GM21515 (cell line): ENCODE data around the gene CATSPER1.

Experiments used
- ATAC-seq: cut with Tn5 transposase; IDR thresholded peaks from one replicate; pipeline ENCODE4 v1.9.1; 2021; ENCODE audit not compliant: unreplicated experiment

Gene CATSPER1

DNA sequence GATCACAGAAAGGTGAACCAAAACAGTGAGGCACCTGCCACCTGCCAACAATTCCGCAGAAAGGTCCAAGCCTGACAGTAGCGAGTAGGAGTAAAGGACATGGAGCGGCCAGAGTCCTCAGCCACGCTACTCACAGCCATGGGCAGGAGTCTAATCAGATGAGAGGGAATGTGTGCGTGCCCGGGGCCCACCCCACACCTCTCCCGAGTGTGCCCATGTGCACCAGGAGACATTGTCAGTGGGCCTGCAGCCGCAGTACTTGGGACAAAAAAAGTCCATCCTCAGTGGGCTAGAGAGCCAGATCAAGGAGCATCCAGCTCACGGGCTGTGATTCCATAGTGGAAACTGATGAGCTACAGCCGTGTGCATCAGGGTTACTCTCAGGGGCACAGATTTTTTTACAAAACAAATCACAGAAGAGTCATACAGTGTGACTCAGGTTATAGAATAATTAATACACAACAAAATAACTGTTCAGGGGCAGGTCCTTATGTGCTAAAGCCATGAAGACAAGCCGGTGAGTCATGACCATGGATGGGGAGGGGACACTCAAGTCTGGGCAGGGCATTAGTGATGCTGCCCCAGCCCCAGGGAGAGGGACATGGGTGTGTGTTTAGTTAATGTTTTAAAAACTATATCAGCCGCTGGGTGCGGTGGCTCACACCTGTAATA is 52.7 kb downstream of the CATSPER1 start:
- ATAC-seq = no peak

DNA sequence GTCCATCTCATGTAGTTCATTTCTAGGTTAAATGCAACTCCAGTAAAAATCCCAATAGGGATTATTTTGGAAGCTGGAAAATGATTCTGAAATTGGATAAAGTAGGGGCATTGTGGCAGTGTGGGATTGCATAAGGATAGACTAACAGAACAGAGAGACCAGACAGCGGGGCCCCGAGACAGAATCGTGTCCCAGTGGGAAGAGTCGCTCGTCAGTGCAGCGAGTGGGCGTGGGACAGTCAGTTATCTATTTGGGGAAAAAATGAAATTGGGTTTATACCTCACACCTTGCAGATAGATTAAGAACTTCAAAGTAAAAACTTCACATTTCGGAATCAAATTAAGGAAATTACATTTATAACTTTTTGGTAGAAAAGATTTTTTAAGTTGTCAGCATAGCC is 54.2 kb downstream of the CATSPER1 start:
- ATAC-seq = no peak

DNA sequence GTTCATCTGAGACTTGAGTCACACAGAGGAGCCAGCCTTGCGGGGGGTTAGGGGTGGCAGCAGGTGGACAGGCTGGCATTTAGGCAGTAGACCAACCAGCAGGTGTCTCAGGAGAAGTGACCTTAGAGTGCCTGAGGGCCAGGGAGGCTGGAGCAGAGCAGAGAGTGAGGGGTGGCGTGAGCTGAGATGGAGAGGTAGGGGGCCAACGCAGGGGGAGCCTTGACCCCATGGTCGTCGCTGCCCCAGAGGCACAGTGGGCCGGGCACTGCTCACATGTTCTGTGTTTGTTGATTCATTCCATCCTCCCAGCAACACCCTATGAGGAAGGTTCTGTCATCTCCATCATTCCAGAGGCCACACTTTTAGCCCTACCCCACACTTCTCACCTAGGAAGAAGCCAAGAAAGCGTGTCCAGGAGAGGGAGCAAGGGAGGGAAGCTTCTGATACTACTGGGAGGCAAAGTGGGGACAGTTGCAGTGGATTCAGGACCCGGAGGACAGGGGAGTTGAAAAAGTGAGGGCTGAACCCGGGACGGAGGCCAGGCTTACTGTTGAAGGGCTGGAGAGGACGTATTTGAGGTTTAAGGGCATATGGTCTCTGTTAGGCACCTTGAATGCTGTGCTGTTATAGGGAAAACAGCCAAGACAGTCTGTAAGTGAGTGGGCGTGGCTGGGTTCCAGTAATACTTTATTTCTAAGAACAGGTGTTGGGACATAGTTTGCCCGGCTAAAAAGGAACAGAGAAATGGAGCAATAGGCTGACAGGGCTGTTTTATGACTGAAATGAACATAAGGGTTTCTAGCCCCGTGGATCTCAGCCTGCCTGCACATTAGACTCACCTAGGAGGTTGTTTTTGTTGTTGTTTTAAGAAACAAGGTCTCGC is 57.4 kb downstream of the CATSPER1 start:
- ATAC-seq = no peak

DNA sequence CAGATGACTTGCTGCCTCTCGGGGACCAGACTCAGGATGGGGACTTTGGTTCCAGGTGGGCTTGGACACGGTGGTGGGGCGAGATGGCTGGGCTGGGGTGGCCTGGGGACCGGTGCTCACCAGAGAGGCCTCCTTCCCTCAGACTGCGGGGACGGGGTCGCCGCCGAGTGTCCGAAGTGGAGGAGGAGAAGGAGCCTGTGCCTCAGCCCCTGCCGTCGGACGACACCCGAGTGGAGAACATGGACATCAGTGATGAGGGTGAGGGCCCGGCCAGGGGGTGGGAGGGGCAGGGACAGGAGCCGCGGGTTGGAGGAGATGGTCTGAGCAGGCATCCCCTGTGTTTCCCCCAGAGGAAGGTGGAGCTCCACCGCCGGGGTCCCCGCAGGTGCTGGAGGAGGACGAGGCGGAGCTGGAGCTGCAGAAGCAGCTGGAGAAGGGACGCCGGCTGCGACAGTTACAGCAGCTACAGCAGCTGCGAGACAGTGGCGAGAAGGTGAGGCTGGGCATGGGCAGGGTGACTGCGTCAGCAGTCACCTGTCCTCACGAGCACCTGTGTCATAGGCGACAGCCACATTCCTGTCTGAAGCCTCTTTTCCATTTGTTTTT is 58.8 kb downstream of the CATSPER1 start:
- ATAC-seq = no peak
